Smooth muscle cell of the brain vasculature (primary cell): ENCODE data around the gene SLIT1.

Experiments
- DNase-seq: peaks from one replicate; pipeline ENCODE4 v3.0.0-alpha.2; 2012; ENCODE audit warnings: low read depth, low spot score

SLIT1 gene

GRCh38 chr10:97025613-97026242 is 160.0 kb downstream of the SLIT1 start:
- no peak for DNase-seq

DNA sequence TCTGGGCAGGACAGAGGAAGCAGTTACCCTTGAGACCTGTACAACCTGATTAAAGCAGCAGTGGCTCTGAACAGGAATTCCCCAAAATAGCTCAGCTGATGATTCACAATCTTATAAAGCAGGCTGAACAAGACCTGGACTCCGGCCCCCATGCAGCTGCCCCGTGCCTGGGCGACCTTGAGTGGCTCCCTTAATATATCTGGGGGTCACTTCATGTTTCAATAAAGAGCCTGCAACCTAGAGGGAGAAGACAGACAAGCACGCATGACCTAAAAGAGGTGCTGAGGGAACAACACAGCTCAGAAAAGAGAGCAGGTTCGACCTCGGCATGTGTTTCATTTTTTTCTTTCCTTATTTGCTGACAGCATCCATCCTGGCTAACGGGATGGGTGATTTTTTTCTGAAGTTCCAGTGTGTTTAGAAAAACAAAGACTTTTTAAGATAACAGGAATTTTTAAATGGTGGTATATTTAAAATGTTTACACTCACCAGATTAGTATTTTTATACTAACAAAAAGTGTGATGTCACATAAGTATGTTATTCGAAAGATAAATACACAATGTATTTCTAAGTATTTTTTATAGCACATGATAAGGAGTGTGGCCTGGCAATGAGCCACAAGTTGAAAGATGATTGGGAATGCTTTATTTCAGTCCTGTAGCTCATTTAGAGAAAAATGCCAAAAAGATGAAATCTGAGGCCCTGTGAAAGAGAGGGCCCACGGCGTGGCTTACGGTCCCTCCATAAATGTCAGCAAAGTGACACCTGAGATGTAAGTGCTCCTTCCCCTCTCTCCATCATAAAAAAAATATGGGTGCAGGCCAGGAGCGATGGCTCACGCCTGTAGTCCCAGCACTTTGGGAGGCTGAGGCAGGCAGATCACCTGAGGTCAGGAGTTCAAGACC is 161.3 kb downstream of the SLIT1 start:
- peak; percentile 51 for DNase-seq

DNA sequence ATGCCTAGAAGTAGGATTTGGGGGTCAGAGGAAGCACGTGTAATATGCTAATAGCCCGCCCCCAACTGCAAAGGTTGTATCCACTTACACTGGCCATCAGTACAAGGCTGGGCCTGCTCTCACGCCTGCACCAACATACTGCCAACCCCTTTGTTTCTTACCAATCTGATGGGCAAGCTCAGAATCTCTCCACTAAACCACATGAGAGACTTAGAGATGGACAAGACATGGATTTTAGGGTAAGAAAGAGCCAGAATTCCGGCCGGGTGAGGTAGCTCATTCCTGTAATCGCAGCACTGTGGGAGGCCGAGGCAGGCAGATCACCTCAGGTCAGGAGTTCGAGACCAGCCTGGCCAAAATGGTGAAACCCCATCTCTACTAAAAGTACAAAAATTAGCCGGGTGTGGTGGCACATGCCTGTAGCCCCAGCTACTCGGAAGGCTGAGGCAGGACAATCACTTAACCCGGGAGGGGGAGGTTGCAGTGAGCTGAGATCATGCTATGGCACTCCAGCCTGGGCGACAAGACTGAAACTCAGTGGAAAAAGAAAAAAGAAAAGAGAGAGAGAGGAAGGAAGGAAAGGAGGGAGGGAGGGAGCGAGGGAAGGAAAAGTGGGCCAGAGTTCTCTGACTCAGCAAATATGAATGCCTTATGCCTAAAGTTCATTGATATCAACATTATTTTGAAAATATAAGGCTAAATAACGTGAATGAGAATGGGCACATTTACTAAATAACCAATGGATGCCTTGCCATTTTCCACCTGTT is 162.2 kb downstream of the SLIT1 start:
- DNase-seq = no peak

DNA sequence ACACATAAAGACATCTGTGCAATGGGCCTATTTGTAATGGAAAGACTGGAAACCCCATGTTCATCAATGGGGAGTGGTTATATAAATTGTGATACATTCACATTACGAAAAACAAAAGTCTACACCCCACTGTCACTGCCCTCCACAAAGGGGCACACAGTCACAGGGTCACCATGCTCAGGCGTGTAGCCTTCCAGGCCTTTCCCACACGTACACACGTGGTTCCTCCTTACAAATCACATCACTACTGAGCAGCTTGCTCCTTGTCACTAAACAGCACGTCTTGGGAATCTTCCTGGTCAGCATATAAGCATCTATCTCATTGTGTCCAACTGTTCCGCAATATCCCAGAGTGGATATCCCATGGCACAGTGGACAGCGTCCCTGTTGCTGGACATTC is 163.1 kb downstream of the SLIT1 start:
- no peak for DNase-seq

DNA sequence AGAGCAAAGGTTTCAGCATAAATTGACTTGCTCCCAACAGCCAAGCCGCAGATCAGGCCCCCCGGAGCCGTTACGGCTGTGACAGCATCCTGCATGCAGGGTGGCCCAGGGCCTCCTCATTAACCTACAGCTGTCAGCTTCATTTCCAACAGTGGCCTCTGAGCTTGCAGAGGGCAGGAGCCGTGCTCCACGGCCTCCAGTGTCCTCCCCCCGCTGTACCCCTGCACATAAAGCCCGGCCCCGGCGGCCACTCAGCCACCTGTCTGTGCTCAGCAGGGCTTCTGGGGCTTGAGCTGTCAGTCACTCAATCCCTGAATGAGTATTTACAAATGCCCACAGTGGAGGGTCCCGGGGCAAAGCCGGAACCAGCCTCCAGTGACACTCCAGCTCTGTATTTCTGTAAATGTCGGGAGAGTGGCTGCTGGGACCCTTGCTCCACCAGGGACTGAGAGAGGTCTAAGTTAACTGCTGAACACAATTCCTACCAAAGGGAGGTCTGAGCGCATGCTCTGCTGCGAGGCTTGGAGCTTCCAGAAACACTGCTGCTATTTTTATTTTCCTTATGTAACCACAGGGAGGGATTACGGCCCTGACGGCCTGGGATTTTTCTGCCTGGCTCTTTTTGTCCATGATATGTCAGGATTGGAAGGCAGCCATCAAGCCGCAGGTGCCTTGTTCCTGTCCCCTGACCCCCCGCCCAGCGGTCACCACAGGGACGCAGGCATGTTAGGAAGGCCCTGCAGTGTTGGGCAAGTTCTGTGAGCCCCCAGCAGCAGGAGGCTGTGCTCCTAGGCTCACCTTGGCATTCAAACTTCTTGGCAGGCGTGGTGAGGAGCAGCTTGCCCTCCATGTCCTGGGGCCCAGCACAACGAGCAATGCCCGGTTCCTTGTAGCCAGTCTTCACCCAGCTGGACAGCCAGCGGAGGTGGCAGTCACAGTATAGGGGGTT is 165.0 kb downstream of the SLIT1 start:
- DNase-seq = peak; percentile 49

- DNase-seq = no peak
Measured at GRCh38 chr10:97019213-97019844, 166.4 kb downstream of the SLIT1 start.

GRCh38 chr10:97018251-97019212 is 167.2 kb downstream of the SLIT1 start:
- DNase-seq = no peak

DNA sequence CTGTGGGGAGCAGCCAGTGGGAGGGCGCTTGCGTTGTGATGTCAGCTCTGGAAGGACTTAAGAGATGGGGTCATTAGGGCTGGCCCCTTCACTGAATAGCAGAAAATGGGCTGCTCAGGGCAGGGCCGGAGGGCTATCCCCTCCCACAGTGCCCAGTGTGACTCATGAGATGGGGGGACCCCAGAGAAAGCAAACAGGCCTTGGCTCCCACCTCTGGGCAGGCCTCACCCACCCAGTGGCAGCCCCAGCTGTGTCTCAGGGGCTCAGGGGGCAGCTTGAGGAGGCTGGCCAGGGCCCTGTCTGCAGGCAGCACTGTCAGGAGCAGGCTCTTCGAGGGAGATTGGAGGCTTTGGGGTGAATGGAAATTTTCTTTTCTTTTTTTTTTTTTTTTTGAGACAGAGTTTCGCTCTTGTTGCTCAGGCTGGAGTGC is 168.3 kb downstream of the SLIT1 start:
- DNase-seq = no peak

GRCh38 chr10:97016728-97017473 is 168.9 kb downstream of the SLIT1 start:
- DNase-seq = no peak

DNA sequence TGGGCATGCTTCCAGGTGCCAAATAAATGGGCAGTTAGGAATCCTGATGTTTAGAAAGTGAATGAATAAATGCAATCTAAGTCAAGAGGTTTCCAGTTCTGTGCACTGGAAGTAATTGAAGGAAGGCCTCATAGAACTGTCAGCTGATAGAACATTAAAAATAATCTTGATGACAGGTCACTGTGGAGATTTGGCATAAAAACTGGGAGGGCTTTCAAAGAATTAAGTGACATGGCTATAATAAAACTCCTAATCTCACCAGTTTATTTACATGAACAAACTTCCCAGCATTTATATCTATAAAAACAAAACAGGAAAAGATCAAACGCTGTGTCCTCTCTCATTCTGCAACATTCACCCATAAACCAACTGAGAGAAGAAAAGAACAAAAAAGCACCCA is 170.5 kb downstream of the SLIT1 start:
- DNase-seq = no peak

DNA sequence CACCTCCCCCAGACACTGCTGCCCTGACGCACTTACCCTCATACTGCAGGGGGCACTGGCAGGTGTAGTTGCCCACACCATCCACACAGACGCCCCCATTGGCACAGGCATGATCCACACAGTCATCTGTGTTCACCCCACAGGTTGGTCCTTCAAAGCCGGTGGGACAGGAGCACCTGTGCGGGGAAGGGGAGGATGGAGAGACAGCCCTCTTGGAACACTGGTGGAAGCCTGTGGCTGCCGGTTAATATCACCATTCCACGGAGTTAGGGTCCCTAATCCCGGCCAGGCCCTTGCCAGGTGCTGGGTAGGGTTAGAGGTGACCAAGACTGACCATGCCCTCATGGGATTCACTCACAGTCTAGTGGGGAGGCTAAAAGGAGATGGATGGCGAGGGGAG is 171.8 kb downstream of the SLIT1 start:
- no peak for DNase-seq

GRCh38 chr10:97013568-97013967 is 172.2 kb downstream of the SLIT1 start:
- DNase-seq = no peak

DNA sequence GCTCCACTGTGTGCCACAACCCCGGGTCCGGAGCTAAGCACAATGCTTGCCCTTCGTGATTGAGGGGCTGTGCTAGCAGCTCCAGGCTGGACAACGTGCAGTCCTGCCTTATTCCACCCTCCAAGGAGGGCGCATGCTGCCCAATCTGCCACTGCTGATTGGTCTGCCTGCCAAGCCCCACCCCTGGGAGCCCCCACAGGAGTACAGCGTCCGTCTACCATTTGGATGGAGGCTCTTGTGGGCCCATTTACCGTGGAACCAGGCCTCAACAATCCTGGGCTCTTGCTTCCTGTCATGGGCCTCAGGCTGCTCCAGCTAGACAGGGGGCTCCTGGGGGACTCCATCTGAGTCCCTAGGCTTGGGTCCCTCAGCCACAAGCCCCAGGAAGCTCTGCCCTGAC is 173.3 kb downstream of the SLIT1 start:
- no peak for DNase-seq

DNA sequence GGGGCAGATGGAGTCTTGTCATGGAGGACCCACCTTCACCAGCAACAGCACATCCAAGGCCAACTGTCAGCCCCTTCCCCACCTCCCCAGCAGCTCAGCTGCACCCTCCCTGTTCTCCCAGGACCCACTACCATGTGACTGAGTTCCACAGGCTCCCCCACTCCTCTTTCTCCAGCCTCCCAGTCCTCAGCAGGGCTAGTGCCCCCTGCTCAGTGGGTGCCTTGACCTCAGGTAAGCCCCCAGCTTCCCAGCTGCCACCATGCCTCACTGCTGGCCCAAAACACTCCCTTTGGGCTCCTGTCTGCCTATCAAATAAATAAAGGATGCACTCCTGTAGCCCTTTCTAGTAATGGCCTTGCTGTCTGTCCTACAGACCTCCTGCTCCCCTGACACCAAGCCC is 174.4 kb downstream of the SLIT1 start:
- DNase-seq = no peak

- no peak for DNase-seq
Measured at GRCh38 chr10:97010695-97011206, 175.0 kb downstream of the SLIT1 start.

DNA sequence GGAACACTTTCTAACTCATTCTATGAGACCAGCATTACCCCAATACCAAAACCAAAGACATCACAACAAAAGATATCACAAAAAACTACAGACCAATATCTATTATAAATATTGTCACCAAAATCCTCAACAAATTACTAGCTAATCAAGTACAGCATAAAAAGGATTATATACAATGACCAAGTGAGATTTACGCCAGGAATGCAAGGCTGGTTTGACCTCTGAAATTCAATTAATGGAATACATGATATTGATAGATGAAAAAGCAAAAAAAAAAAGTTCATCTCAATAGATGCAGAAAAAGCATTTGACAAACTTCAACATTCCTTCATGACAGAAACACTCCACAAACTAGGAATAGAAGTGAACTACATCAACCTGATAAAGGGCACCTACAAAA is 178.3 kb downstream of the SLIT1 start:
- DNase-seq = no peak

- no peak for DNase-seq
Measured at GRCh38 chr10:97006364-97006763, 179.4 kb downstream of the SLIT1 start.

- DNase-seq = no peak
Measured at GRCh38 chr10:97005349-97005748, 180.4 kb downstream of the SLIT1 start.

DNA sequence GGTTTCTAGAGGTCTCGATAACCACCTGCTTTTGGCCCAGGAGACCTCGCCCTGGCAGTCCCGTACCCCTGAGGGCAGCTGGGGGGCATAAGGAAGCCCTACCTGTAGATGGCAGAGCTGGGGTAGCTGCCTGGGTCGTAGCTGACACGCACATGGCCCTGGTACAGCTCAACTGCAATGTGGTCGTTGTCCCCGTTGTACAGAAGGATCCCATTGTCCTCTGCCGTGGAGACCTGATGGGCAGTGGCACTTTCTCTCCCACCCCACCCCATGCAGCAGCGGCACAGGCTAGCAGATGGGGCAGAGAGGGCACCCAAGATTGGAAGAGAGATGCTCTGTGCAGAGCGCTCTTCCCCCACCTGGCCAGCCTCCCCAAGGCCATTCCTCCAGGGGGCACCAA is 181.2 kb downstream of the SLIT1 start:
- DNase-seq = no peak
